Measurements from ENCODE around the gene MARK3.
A peak's percentile ranks its signal among the peaks of the same experiment; 100 is the strongest.

MARK3 gene

DNA sequence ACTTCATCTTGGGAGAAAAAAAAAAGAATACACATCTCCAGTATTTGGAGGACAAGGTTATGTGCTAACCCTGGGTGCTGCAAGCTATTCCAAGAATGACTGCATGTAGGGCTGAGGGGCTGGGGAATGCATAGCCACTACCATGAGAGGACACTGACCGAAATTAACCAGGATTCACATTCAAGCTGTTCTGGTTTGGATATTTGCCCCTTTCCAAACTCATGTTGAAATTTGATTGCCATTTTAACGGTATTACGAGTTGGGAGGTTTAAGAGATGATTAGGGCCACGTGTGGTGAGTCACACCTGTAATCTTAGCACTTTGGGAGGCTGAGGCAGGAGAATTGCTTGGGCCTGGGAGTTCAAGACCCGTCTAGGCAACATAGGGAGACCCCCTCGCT lies 18.5 kb upstream of the MARK3 start:
- no peak for DNase-seq (ENCODE audit: low read depth)

DNA sequence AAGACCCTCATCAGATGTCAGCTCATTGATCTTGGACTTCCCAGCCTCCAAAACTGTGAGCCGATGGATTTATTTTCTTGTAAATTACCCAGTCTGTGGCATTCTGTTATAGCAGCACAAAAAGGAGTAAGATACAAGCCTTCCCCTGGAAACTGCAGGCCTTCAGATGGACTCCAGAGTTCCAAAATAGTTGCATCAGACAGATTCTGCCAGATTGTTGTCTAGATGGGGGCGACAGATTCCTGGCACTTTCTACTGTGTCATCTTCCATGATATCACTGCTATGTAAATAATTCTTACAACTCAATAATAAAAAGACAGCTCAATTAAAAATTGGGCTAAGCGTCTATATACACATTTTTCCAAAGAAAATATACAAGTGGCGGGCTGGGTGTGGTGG lies 17.2 kb upstream of the MARK3 start:
- DNase-seq (ENCODE audit: low read depth): no peak

DNA sequence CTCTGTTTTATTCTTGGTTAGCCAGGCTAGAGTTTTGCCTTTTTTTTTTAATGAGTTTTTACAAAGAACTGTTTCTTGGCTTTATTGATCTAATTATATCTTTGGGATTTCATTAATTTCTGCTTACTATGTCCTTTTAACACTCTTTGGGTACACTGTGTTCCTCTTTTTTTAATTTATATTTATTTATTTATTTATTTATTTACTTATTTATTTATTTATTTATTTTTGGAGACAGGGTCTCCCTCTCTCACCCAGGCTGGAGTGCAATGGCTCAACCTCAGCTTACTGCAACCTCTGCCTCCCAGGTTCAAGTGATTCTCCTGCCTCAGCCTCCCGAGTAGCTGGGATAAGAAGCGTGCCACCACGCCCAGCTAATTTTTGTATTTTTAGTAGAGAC lies 15.1 kb upstream of the MARK3 start:
- DNase-seq (ENCODE audit: low read depth): no peak

DNA sequence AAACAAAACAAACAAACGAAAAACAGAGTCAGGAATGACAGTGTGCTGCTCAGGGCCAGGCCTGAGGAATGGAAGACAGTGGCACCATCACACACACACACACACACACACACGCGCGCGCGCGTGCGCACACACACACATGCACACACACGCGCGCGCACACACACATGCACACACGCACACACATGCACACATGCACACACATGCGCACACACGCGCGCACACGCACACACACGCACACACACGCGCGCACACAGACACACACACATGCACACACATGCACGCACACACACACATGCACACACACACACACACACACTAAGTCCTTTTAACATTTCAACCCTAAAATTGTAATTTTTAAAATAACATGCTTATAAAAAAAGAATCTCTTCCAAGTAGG lies 13.2 kb upstream of the MARK3 start:
- DNase-seq (ENCODE audit: low read depth): no peak

DNA sequence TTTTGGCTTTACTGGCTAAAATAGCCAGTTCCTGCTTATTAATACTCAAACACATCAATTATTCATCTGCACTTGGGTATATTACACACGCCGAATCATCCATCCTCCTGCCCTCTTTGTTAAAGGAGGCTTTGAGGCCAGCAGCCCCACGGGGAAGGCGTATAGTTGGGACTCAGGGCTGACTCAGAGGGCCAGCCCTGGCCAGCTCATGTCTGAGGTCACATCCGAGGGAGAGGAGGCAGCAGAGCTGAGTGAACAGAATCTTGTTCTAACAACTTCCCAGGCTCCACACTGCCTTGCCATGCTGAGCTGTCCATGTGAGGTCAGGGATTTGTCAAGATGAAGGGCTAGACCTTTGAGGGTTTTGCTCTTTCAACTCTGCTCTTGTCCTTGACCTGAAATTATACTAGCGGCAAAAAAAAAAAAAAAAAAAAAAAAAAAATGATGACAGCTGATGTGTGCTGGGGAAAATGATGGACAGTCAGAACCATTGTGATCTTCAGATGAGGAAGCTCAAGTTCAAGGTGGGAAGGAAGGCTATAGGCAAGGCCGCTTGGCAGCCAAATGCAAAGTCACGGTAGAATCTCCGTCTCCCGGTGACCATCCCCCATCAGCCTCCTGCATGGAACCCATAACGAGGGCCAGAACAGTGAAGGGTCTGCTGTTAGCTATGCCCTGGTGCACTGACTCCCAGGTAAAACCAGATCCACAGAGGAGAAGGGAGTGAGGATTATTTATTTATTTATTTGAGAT lies 12.5 kb upstream of the MARK3 start:
- peak; percentile 94 for DNase-seq (ENCODE audit: low read depth)

DNA sequence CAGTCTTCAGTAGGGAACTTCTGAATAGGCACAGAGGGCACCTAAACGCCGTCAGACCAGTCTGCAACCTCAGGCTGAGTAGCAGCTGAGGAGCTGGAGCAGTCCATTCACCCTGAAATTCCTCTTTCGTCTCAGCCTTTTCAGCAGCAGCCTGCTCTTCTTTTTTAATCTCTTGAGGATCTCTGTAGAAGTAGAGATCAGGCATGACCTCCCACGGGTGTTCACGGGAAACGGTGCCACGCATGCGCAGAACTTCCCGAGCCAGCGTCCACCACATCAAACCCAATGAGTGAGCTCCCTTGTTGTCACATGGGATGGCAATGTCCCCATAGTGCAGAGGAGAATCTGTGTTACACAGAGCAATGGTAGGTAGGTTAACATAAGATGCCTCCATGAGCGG lies 11.1 kb upstream of the MARK3 start:
- no peak for DNase-seq (ENCODE audit: low read depth)

DNA sequence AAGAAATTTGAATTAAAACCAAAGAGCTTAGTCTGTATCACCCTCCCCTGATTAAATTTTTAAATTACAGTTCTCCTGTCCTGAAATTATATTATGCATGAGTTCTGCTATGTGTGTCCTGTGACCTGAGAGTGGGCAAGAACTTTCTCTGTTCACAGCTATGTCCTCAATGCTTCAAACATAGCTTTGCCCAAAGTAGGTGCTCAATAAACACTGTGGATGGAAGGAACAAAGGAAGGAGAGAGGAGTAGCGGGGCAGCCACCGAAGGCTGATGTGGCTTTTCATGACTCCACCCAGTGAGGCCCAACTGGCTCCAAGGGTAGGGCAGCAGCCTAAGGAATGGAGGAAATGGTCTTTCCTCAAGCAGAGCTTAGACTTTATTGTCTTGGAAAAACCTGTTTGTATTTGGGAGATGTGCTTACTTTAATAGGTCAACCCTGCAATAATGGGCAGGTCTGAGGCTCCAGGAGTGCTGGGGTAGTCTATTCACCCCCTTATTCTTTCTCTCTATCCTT lies 7.6 kb upstream of the MARK3 start:
- no peak for DNase-seq (ENCODE audit: low read depth)

DNA sequence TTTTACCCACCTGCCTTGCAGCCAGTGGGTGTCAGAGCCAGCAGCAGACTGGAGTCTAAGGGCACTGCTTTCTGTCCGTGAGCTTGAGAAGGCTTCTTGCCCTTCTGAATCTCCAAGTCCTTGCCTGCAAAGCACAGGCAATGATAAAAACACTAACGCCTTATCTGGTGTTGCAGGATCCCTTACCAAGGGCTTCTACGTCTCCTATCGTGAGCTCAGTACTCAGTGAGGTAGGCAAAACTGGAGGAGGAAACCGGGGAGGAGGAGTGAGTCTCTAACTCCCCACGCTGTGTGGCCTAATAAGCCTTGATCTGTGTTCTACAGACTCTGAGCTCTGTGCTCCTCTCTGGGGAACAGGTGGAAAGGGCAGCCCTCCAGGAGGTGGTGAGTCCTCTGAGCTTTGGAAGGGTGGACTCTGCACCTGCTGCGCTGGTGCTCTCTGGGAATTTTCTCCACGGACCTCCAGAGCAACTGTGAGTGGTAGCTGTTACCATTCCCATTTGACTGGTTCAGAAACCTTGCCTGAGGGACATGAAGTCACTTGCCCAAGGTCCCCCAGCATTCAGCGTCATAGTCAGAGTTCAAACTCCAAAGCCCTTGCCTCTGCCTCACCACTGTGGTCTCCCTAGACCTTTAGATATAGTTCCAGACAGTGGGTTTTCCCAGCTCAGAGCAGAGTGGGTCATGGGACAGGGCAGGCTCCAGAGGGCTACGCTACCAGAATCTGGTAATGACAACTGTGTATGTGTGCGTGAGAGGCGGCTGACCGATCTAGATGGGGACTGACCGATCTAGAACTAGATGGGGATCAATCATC lies 7.0 kb upstream of the MARK3 start:
- no peak for DNase-seq (ENCODE audit: low read depth)

DNA sequence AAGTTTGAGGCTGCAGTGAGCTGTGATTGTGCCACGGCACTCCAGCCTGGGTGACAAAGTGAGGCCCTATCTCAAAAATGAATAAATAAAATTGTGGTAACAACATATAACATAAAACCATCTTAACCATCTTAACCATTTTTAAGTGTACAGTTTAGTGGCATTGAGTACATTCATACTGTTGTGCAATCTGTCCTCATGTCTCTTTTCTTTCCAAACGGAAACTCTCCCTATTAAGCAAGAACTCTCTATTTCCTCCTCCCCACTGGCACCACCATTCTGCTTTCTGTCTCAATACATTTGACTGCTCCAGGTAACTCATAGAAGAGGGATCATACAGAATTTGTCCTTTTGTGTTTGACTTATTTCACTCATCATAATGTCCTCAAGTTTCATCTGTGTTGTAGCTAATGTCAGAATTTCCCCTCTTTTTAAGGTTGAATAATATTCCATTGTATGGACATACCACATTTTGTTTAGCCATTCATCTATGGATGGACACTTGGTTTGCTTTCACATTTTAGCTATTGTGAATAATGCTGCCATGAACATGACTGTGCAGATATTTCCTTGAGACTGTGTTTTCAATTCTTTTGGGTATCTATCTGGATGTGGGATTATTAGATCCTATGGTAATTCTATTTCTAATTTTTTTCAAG lies 4.4 kb upstream of the MARK3 start:
- no peak for DNase-seq (ENCODE audit: low read depth)

DNA sequence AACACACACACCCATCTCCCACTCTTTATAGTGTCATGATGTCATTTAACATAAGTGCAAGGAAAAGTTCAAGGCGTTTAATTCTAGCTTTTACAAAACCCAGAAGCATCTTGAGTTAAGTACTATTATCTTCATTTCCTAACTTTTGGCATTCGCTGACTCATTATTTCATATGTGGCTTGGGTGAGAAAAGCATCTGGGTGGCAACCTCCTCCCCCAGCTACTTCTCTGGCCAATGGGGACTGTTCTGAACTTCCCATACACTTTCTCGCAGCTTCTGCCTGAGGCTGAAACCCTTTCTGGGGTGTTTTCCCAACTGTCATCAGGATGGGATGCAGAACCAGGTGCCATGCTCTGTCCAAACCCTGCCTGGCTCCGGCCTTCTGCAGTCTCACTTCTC lies 2.8 kb upstream of the MARK3 start:
- peak; percentile 86 for DNase-seq (ENCODE audit: low read depth)

DNA sequence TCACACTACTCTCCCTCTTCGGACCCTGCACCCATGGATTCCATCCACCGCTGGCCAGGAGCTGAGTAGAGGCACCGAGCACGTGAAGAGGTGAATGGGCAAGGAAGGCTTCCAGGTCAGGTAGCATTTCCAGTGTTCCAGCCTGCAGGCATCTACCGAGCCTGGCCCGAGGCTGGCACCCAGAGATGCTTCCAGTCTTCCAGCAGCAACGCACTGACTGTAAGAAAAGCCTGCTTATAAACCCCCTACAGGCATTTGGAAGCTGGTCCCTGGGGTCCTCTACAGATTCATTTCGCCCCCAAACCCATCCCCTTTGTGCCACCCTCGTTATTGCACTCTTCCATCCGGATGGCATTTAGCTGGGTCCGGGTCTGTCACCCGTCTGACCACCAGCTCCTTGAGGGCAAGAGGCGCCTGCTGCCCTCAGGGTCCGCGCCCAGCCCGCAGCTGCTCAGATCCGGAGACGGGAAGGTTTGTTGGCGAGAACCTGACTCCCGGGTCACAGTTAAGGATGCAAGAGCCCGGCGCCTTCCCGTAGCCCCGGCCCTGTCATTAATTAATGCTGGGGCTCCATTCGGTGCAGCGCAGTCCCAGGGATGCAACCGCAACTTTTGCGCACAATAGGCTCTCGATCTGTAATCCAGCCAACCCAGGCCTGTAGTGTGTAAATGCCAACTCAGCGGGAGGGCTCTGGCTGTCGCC lies 614 bp upstream of the MARK3 start:
- DNase-seq (ENCODE audit: low read depth): no peak

DNA sequence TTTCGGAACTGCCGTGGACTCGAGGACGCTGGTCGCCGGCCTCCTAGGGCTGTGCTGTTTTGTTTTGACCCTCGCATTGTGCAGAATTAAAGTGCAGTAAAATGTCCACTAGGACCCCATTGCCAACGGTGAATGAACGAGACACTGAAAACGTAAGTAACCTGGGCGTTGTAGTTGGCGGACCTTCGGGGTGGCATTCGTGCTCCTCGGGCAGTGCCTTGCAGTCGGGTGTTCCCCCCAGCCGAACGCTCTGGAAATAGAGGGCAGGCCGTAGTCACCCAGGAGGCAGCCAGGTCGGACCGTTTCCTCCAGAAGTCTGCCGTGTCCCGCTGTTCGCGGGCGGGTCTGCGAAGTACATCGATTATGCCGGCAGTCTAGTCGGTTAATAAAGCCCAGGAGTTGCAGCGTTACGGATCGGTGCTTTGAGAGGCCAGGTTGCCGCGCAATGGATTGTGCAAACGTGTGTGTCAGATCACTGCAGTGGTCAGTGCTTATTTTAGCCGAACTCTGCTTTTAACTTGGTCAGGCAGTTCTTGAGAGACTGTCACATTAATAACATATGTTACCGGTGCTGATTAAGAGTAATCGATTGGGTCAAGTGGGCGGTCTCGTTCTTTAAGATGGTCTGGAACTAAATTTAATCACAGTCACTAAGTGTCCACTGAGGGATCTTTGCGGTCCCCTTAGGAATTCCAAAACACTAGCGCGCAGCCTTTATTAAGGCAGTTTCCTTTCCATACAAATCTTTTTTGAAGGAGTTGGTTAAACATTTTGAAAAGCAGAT lies 906 bp downstream of the MARK3 start:
- DNase-seq (ENCODE audit: low read depth): peak; percentile 55

DNA sequence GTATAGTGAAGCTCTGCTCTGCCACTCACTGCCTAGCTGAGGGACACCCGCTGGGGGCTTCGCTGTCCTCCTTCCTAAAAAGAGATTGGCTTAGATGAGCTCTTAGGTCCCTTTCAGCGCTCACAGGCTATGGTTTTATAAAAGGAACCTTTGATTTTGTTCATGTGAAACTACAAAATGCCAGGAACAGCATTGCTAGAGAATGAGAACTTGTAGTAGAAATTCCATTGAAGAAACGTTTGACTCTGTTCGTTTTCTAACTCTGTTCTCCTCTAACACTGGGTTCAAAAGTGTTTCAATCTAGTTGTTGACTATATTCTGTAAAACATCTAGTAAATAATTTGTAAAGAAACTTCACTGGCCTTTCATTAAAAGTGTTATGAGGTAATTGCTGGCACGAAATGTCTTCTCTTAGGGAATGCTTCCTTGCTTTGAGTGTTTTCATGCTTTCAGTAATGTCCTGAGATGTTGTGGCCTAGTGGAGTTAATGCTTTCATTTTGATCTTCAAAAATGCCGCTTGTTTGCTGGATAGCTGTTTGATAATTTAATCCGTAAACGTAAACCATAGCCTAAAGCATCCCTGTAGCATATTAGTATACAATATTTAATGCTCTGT lies 1.6 kb downstream of the MARK3 start:
- no peak for DNase-seq (ENCODE audit: low read depth)

DNA sequence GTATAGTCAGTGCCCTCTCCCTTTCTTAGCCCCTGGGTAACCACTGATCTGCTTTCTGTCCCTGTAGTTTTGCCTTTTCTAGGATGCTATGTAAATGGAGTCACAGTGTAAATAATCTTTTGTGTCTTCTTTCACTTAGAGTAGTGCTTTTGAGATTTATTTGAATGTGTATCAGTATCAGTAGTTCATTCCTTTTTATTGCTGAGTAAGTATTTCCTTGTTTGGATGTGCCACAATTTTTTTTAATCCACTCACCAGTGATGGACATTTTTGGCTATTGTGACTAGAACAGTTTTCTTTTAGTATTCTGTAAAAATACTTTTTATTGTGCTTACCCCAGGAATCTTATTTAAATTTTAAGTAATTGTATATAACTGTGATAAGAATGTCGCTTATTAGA lies 3.4 kb downstream of the MARK3 start:
- DNase-seq (ENCODE audit: low read depth): no peak

DNA sequence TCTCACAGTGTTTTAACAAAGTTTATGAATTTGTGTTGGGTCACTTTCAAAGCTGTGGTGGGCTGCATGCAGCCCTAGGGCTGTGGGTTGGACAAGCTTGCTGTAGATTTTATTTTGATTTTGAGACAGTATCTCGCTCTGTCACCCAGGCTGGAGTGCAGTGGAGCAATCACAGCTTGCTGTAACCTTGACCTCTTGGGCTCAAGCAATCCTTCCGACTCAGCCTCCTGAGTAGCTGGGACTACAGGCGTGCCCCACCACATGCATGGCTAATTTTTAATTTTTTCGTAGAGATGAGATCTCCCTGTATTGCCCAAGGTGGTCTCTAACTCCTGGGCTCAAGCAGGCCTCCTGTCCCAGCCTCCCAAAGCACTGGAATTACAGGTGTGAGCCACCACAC lies 5.4 kb downstream of the MARK3 start:
- DNase-seq (ENCODE audit: low read depth): no peak

DNA sequence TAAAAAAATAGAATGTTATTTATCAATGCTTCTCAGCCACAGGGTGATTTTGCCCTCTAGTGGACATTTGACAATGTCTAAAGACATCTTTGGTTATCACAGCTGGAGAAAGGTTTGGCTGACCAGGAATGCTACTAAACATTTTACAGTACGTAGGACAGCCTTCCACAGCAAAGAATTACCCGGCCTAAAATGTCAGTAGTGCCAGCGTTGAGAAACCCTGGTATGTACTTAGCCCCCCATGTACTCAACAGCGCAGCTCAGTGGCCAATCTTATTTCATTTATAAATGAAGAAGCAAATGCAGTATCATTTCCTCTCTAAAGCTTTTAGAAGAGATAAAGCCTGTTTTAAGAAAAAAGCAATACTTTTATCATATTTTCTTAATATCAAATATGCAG lies 5.8 kb downstream of the MARK3 start:
- peak; percentile 72 for DNase-seq (ENCODE audit: low read depth)

DNA sequence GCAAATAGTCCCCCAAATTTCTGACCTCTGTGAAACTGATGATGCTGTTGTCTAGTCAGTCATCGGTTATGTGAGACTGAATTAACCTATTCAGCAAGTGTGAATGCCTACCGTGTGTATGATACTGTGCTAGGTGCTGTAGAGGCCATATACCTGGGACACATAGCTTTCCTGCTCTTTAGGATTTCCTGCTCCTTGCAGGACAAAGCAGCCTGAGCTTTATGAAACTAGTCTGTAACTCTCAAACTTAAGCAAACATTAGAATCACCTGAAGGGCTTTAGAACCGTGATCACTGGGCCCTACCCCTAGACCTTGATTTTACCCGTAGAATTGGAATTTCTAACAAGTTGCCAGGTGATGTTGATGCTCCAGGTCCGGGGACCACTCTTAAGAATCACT lies 6.9 kb downstream of the MARK3 start:
- DNase-seq (ENCODE audit: low read depth): no peak

DNA sequence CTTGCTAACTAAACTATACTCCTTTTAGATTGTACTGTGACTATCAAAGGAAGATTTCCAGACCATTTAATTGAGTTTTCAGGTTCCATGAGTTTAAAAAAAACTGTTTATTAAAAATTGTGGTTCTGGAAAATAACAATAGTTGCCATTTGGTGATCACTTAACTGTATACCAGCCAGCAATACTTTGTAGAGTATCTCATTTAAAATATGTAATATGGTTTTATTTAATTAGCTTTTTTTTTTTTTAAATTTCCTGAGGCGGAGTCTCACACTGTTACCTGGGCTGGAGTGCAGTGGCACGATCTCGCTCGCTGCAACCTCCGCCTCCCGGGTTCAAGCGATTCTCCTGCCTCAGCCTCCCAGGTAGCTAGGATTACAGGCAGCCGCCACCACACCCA lies 7.4 kb downstream of the MARK3 start:
- DNase-seq (ENCODE audit: low read depth): no peak

DNA sequence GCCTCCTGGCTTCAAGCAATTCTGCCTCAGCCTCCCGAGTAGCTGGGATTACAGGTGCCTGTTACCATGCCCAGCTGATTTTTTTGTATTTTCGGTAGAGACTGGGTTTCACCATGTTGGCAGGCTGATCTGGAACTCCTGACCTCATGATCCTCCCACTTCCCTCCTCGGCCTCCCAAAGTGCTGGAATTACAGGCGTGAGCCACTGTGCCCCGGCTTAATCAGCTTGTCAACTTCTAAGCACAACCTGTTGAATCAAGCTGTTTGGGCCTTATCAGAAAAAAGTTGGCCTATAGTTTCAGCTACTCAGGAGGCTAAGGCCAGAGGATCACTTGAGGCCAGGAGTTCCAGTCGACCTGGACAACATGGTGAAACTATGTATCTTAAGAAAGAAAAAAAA lies 7.9 kb downstream of the MARK3 start:
- no peak for DNase-seq (ENCODE audit: low read depth)

DNA sequence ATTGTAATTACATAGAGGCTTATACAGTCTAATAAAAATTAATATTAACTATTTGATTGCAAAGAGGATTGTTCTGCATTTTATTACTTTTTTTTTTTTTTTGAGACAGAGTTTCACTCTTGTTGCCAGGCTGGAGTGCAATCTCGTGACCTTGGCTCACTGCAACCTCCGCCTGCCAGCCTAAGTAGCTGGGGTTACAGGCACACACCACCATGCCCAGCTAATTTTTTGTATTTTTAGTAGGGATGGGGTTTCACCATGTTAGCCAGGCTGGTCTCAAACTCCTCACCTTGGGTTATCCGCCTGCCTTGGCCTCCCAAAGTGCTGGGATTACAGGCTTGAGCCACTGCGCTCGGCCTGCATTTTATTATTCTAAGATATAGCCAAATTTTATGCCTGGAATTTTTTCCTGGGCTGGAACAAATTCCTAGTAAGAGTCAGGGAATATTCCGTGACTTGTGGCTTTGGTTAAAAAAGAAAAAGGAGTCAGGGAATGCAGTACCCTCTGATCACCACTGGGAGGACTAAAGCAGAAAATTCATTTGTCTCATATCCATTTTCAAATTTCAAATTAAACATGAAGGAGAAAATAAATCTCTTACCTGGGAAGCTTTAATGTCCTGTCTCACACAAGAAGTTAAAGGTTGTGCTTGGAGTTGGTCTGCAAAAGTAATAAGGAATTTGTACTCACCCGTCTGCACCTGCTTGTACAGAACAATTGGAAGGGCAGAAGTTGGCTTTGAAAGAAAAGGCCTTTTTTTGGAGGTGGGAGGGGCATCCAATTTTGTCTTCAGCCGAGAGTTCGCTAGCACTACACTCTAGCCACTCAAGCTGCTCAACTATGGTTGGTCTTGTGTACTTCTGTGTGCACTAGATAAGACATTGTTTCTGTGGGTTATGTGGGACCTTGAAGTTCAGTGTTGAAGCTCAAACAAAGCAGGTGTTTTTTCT lies 8.7 kb downstream of the MARK3 start:
- no peak for DNase-seq (ENCODE audit: low read depth)
